ENCODE results near the gene MYO10. TPM values are rescaled to one million over a fixed set of nuclear protein-coding genes. Genes with fewer than 3 reads are reported as not detected.
A peak's percentile ranks its signal among the peaks of the same experiment; 100 is the strongest.
"Not testable (repeated sequence)": the region's sequence is repeated elsewhere in the genome, so short reads cannot be mapped to it uniquely, and the experiment has no call there.

MYO10 gene
- total RNA-seq, result 10 to 100 TPM; 32.6 to 37.0 TPM
- 10 to 100 TPM; 61.7 to 71.5 (median 65.8) TPM for polyA plus RNA-seq (ENCODE audit: insufficient read length in 6 of 6)
- long read RNA-seq, donor 1, partial matches to known transcripts, result 58 of 58 reads
- long read RNA-seq, donor 1, other reads (novel, unspliced or antisense), result 0 of 58 reads
- long read RNA-seq, donor 2, full-length matches to known transcripts, result 4 of 52 reads
- long read RNA-seq, donor 2, partial matches to known transcripts, result 48 of 52 reads
- long read RNA-seq, donor 2, other reads (novel, unspliced or antisense), result 0 of 52 reads
- long read RNA-seq, donor 3, partial matches to known transcripts, result 12 of 12 reads
- long read RNA-seq, donor 3, other reads (novel, unspliced or antisense), result 0 of 12 reads
- long read RNA-seq, donor 4, partial matches to known transcripts, result 3 of 5 reads
- long read RNA-seq, donor 4, other reads (novel, unspliced or antisense), result 2 of 5 reads
- long read RNA-seq, donor 5, partial matches to known transcripts, result 36 of 37 reads
- long read RNA-seq, donor 5, other reads (novel, unspliced or antisense), result 0 of 37 reads
- long read RNA-seq, donor 6, partial matches to known transcripts, result 21 of 22 reads
- long read RNA-seq, donor 6, other reads (novel, unspliced or antisense), result 0 of 22 reads
- long read RNA-seq, donor 7, full-length matches to known transcripts, result 2 of 35 reads
- long read RNA-seq, donor 7, partial matches to known transcripts, result 33 of 35 reads
- long read RNA-seq, donor 7, other reads (novel, unspliced or antisense), result 0 of 35 reads
- long read RNA-seq, donor 8, partial matches to known transcripts, result 55 of 55 reads
- long read RNA-seq, donor 8, other reads (novel, unspliced or antisense), result 0 of 55 reads
- long read RNA-seq, donor 9, result 0 reads
- long read RNA-seq, donor 10, partial matches to known transcripts, result 2 of 4 reads
- long read RNA-seq, donor 10, other reads (novel, unspliced or antisense), result 2 of 4 reads
- long read RNA-seq, donor 11, full-length matches to known transcripts, result 6 of 67 reads
- long read RNA-seq, donor 11, partial matches to known transcripts, result 61 of 67 reads
- long read RNA-seq, donor 11, other reads (novel, unspliced or antisense), result 0 of 67 reads
- long read RNA-seq, donor 12, partial matches to known transcripts, result 44 of 45 reads
- long read RNA-seq, donor 12, other reads (novel, unspliced or antisense), result 0 of 45 reads

DNA sequence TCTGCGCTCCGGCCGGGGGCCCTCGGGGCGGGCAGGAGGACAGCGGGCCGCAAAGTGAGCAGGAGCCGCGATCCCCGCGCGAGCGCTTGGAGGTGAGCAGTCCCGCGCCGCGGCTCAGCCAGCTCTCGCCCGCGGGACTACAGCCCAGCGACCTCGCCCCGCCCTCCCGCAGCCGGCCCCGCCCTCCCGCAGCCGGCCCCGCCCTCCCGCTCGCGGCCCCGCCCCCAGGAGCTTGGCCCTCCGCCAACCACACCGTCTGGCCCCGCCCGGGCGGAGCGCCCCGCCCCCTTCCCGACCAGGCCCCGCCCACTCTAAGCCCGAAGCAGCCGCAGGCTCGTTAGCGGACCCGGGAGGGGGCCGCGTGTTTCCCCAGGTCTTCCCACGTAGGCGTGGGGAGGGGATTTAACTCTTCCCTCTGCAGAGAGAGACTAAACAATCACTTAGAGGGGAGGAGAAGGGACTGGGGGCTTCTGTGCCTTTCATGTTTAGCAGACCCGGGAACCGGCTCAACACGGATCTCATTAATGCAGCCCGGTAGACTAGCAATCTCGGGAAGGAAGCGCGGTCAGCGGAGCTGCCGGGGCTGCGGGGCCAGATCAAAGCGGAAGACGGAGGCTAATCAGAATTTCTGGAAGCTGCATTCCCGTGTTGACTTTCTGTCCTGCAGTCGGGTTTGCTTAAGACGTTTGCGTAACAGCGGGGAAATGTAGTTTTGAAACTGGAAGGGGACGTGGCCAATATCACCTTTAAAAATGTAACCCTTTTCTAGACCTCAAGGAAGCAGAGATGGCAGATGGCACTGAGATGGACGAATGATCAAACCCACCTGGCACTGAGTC is at the start of gene MYO10:
MYO10 (minus strand) TSS at position 139 of the 839 bp plus-strand sequence. CDS start 480 bp downstream, outside the sequence.
- Histone ChIP-seq H3K4me1 (peaks cover 17 to 50% of the 10 kb centered on the region in 2 donors), H3K9me3 (no peaks in the 10 kb centered on the region), H3K27me3 (peaks cover 0 to 44% of the 10 kb centered on the region in 2 donors), H3K27ac (peak within 1 kb of the TSS; percentile 85 to 89), H3K36me3 (no peaks in the 10 kb centered on the region), H3K4me3 (peak within 1 kb of the TSS; percentile 57 to 68)
- intact Hi-C loops (cut with DNase I), result loop anchor here in 1 of 2 donors (10.0 kb wide), 1 partner anchor 142 kb away; no protein-coding TSS in a partner anchor
- TF ChIP-seq, protein P1, sequence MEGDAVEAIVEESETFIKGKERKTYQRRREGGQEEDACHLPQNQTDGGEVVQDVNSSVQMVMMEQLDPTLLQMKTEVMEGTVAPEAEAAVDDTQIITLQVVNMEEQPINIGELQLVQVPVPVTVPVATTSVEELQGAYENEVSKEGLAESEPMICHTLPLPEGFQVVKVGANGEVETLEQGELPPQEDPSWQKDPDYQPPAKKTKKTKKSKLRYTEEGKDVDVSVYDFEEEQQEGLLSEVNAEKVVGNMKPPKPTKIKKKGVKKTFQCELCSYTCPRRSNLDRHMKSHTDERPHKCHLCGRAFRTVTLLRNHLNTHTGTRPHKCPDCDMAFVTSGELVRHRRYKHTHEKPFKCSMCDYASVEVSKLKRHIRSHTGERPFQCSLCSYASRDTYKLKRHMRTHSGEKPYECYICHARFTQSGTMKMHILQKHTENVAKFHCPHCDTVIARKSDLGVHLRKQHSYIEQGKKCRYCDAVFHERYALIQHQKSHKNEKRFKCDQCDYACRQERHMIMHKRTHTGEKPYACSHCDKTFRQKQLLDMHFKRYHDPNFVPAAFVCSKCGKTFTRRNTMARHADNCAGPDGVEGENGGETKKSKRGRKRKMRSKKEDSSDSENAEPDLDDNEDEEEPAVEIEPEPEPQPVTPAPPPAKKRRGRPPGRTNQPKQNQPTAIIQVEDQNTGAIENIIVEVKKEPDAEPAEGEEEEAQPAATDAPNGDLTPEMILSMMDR (IDR thresholded peaks at IDR 0.05), result no peak
- DNase-seq (peak; percentile 81 to 96 (median 86)), ATAC-seq (peak; percentile 75)

DNA sequence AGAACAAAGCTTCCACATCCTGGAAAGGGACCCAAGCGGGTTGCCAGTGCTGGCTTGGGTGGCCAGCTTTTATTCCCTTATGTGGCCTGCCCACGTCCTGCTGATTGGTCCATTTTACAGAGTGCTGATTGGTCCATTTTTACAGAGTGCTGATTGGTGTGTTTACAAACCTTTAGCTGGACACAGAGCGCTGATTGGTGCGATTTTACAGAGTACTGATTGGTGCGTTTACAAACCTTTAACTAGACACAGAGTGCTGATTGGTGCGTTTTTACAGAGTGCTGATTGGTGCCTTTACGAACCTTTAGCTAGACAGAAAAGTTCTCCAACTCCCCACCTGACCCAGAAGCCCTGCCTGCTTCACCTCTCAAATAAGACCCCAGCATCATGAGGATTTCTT is 49.2 kb upstream of the MYO10 start:
- intact Hi-C loops (cut with DNase I); H3K9me3 ChIP-seq; H3K27ac ChIP-seq; H3K4me1 ChIP-seq; ATAC-seq; H3K36me3 ChIP-seq; DNase-seq; H3K27me3 ChIP-seq; H3K4me3 ChIP-seq: not testable (repeated sequence)

DNA sequence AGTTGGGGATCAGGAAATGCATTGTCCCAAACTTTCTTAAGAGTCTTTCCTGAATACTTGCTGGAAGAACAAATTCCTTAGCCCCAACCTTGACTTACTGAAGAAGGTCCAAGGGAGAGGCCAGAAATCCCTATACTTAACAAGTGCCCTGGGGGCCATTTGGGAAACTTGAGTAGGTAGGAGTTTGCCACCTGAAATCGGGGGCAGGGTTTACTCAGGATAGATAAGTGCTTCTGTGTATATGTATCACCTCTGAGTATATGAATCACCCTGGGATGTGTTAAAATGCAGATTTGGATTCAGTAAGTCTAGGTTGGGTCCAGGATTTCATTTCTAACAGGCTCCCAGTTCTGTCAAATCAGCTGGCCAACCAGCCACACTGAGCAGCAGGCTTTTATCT is 47.9 kb upstream of the MYO10 start:
- intact Hi-C loops (cut with DNase I), result no loop called here
- Histone ChIP-seq H3K27ac (no peak overlapping the region), H3K9me3 (no peaks in the 10 kb centered on the region), H3K36me3 (no peaks in the 10 kb centered on the region), H3K27me3 (no peaks in the 10 kb centered on the region), H3K4me1 (no peaks in the 10 kb centered on the region), H3K4me3 (no peak overlapping the region)
- ATAC-seq (no peak), DNase-seq (no peak)
- TF ChIP-seq, protein P1 (IDR thresholded peaks at IDR 0.05), result no peak

DNA sequence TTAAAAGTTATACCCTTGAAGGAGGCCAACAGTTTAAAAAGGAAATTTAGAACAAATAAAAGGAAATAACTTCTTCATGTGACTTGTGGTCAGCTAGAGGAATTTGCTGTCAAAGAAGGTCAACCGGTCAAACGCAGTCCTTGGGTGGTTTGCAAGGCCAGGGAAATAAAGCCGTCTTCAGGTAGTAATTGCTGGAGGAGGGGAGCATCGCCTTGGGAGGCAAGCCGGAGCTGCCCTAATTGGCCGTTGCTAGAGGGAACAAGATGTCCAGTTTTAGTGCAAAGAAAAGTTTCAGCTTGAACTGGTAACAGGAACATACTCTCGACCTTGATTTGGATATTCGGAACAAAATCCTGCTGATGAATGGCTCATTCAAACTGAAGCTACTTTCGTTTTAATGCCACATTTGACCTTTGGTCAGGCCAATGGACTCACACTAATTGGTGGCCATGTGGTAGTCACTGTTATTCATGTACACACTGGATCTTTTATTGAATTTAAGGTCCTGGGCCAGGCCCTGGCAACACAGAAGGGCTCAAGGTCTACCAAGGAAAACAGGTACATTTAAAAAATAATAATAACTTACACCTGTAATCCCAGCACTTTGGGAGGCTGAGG is 47.0 kb upstream of the MYO10 start:
- no peak for ATAC-seq
- no peak for DNase-seq
- TF ChIP-seq, protein P1 (IDR thresholded peaks at IDR 0.05), result no peak
- H3K9me3 ChIP-seq, result no peaks in the 10 kb centered on the region
- no peaks in the 10 kb centered on the region for H3K27me3 ChIP-seq
- H3K4me3 ChIP-seq, result no peak overlapping the region
- H3K36me3 ChIP-seq, result no peaks in the 10 kb centered on the region
- H3K4me1 ChIP-seq, result no peaks in the 10 kb centered on the region
- H3K27ac ChIP-seq, result no peak overlapping the region
- intact Hi-C loops (cut with DNase I), result no loop called here

Measured in left lung (tissue), 14 donors.